Activated T-cell treated with anti-CD3 and anti-CD28 coated beads for 24 hours (primary cell): Measurements from ENCODE around the gene KIAA1614.

Experiments
- DNase-seq: peaks from one replicate; pipeline ENCODE4 v3.0.0-alpha.2; 2020; ENCODE audit warnings: low read depth

KIAA1614 gene

GRCh38 chr1:180924939-180925338 is 12.2 kb downstream of the KIAA1614 start:
- no peak for DNase-seq

DNA sequence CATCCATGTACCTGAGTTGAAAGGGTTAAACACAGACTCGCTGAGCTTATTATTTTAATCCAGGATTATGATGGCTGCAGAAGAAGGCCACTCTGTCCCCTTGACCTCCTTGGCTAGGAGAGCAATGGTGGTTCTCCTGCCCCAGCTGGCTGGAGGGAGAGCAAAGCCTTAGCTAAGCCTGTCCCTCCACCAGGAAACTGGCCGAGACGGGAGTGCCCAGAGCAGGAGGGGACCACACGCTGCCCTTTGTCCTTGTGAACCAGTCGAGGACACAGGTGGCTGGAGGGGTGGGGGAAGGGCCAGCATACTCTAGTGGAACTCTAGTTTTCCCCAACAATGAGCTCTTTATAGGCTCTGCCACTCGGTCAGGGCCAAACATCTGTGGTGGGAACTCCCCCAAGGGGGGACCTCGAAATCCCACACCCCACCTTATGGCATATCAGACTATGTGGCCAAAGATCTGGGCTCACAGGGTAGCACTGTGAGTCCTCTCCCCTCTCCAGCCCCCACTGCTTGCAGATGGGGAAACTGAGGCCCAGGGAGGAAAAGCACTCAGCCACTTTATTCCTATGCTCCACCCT is 12.9 kb downstream of the KIAA1614 start:
- no peak for DNase-seq

DNA sequence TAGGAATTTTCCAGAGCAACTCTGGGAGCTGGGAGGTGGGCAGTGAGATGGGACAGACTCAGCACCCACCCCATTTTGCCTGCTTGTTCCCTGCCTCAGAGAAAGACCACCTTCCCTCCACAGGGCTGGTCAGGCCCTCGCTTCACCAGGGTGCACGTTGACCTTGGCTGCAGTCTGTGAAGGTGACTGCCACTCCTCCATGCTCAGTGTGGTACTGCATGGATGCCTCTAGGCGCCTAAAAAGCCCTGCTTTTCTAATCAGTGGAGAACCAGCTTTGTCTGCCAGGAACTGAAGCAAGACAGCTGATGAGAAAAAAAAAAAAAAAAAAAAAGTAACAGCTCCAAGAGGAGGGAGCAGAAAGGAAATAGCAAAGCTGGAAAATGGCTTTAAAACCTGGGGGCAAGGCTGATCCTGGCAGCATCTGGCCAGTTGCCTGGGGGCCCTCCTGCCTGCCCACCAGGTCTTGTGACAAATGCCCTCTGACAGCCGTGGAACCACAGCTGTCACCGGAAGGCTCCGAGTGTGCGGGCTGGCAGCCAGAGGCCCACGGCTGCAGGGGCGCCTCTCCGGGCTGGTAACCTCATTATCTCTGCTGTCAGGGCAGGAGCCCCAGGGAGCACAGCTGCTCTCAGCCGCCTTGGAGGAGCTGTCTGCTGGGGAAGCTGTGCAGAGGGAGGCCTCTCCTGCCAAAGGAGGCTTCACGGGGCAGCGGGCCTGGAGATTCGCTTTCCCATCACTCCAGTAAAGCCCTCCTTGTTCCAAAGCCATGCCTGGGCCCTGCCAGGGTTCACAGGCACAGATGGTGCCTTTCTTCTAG is 13.7 kb downstream of the KIAA1614 start:
- no peak for DNase-seq

DNA sequence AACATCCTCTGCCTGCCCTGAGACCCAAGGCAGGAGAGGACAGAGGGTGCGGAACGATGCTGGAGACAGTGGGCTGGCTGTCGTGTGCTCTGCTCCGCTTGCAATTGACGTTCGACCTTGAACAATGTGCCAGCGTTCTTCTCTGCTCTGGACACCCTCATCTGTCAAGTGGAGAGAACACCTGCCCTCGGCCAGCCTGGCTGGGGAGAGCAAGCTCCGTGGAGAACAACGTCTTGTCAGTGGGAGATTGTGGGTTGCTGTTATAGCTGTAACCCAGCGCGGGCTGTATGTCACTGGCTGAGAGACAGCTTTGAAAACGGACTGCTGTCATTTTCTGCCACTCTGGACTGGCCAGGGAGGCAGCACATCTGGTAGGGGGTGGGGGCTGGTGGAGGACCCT is 14.7 kb downstream of the KIAA1614 start:
- no peak for DNase-seq

- no peak for DNase-seq
Measured at GRCh38 chr1:180927841-180928240, 15.1 kb downstream of the KIAA1614 start.

GRCh38 chr1:180928331-180929230 is 15.9 kb downstream of the KIAA1614 start:
- DNase-seq, result no peak

GRCh38 chr1:180929389-180929788 is 16.7 kb downstream of the KIAA1614 start:
- no peak for DNase-seq

GRCh38 chr1:180930687-180931086 is 18.0 kb downstream of the KIAA1614 start:
- no peak for DNase-seq

DNA sequence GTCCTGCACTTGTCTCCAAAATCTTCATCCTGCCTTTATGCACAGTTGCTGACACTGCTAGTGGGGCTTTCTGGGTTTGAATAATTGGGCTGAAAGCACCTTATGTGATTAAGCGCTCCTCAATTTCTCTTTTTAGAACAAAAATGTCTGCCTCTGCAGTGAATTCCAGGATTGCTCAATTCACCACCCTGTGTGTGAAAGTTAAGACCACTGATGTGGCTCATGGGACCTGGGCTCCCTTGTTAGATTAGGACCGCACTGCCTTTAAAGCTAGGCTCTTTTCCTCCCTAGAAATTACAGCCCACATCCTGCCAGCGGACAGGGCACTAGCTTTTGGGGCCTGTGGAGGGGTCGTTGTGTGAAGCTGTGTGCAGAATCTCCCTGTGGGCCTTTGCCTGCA is 18.8 kb downstream of the KIAA1614 start:
- no peak for DNase-seq

DNA sequence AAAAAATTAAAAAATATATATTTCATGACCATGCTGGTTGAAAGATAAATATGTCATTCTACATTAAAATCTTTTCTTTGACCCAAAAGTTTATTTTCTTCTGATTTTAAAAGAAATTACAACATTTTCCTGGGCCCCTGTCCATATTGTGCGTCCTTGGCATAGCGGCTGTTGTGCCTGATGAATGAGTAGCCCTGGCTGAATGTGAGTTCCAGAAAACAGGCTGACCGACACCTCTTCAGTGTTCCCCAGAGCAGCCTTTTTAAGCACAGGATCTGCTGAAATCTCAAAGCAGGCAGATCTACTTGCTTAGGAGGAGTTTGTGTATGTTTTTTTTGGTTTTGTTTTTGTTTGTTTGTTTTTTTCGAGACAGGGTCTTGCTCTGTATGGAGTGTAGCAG is 19.7 kb downstream of the KIAA1614 start:
- DNase-seq, result no peak

DNA sequence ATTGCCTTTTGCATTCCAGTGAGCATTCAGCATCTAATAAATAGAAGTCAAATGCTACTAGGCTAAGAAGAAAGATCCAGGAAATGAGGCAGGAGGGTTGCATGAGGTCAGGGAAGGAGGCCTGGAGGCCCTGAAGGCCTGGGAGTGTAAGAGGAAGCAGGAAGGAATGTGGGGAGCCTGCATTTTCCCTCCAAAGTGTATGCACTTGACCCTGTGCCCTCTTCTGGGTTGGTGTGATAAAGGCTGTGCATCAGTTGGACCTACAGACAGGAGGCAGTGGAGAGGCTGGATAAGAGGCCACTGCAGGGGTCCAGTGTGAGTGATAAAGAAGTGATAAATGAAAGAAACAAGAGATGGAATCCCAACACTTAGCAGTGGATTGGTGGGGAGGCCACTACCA is 20.4 kb downstream of the KIAA1614 start:
- no peak for DNase-seq

GRCh38 chr1:180934563-180934962 is 21.9 kb downstream of the KIAA1614 start:
- no peak for DNase-seq

DNA sequence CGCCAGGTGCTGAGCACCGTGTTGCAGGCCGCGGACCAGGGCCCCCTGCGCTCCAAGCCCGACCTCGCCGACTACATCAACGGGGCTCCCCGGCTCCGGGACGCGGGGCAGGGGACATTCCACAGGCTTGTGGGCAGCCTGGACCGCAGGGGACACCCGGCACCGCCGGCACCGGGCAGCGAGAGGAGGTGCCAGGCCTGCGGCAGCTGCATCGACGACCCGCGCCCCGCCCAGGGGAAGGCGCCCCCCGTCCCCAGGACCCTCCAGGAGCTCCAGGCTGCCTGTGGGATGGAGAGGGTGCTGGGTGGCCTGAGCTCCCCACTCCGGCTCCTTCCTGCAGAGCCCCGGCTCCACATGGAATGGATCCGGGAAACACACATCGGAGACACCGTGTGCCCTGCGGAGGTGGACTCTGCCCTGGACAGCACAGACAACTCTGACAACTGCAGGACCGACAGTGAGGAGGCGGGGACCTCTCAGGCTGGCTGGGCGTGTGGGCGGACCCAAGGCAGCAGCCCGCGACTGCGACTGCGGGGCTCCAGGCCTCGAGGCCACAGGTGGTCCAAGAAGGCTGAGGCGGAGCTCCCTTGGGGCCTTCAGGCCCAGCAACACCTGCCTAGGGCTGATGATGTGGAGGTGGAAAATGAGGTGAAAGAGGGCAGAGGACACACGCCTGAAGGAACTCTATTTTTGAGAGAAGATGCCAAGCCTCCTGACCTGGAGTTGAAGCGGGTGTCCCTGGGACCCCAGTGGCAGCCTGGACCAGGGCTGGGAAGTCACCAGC is 22.8 kb downstream of the KIAA1614 start:
- DNase-seq, result no peak

- no peak for DNase-seq
Measured at GRCh38 chr1:180936110-180937011, 23.7 kb downstream of the KIAA1614 start.

DNA sequence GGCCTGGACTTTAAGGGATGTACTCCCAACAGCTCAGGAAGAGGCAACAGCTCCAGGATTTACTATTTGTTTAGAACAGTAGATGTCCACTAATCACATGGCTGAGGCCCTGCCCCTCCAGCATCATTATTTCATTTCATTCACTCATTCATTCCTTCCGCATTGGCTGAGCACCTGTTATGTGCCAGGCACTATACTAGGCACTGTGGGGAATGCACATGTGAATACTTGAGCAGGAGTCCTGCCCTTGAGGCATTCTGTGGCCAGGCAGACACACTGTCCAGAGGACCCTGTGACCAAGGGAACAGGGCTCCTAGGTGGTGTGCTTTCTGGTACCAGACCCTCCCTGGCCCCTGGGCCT is 24.3 kb downstream of the KIAA1614 start:
- DNase-seq, result no peak

- DNase-seq, result no peak
Measured at GRCh38 chr1:180937624-180938225, 25.0 kb downstream of the KIAA1614 start.

DNA sequence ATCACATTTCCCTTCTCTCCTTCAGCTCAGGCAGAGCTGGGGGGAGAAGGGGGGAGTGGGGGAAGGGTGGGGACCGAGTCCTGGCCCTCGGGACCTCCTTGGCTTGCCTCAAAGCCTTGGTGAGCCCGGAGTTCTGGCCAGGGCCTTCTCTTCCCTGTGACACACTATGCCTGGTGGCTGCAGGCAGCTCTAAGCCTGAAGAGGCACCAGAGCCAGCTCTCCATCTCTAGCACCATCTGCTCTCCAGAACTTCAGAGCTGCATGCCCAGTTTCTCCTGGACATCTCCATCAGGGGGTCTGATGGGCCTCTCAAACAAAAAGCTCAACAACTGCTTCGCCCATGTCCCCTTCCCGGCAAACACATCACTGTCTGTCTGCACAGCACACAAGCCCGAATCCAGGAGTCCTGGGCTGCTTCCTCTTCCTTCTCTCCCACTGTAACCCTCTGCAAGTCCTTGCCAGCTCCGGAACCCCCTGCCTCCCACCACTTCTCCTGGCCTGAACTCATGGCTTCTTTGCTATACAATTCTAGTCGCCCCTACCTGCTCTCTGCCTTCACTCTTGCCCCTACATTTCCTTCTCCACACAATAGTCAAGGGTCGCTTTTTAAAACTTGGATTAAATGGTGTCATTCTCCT is 26.5 kb downstream of the KIAA1614 start:
- DNase-seq, result no peak

- no peak for DNase-seq
Measured at GRCh38 chr1:180939711-180940103, 27.0 kb downstream of the KIAA1614 start.

DNA sequence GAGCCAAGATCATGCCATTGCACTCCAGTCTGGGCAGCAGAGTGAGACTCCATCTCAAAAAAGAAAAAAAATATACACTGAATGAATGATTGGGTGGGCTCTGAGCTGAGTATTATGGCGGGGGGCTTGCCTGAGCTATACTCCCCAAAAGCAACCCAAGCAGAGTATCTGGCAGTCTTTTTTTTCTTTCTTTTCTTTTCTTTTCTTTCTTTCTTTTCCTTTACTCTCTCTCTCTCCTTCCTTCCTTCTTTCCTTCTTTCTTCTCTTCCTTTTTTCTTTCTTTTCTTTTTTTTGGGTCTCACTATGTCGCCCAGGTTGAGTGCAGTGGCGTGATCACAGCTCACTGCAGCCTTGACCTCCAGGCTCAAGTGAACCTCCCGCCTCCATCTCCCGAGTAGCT is 27.7 kb downstream of the KIAA1614 start:
- DNase-seq, result no peak
